Panc1 (cell line): ENCODE results near the gene SLC6A17. TPM values are rescaled to one million over a fixed set of nuclear protein-coding genes. Genes with fewer than 3 reads are reported as not detected.

ENCODE experiments used
- ATAC-seq: fragments of 200-7000 bp; cut with Tn5 transposase; 2 replicates; pipeline ENCODE4 v1.9.1; 2020; ENCODE audit warnings: mild to moderate bottlenecking, moderate library complexity
- BruUV-seq: library from RNA; stranded (reverse); fragments of 400-500 nt; replicated peaks from 2 replicates; lab custom pipeline; 2021; lab: Mats Ljungman, UMichigan
- CTCF ChIA-PET: fragments of 300-600 bp; sonication (Branson Sonifier 250); formaldehyde crosslinking; loops from one replicate; lab custom pipeline; 2022; ENCODE audit warnings: antibody characterized with exemption; lab: Charles Lee
- POLR2A ChIA-PET: fragments of 300-600 bp; sonication (Branson Sonifier 250); formaldehyde crosslinking; loops from one replicate; lab custom pipeline; 2022; ENCODE audit warnings: antibody characterized with exemption; lab: Charles Lee
- DNase-seq: peaks from one replicate; pipeline ENCODE4 v3.0.0-alpha.2; 2010; ENCODE audit warnings: low read depth, low spot score
- H3K27ac ChIP-seq: 2 replicates; pipeline ENCODE4 v1.5.1; 2011; ENCODE audit warnings: mild to moderate bottlenecking, low read length, inconsistent platforms
- H3K27me3 ChIP-seq: fragments of 200-500 bp; sonication (Bioruptor generic); 2 replicates; pipeline ENCODE4 v1.6.0; 2014; ENCODE audit warnings: low read length, inconsistent platforms; ENCODE audit not compliant: control insufficient read depth, insufficient read depth
- H3K36me3 ChIP-seq: fragments of 200-500 bp; sonication (Bioruptor generic); 2 replicates; pipeline ENCODE4 v1.5.1; 2014; ENCODE audit warnings: inconsistent platforms, mild to moderate bottlenecking, low read length, moderate library complexity; ENCODE audit not compliant: control insufficient read depth, insufficient read depth
- H3K4me1 ChIP-seq: 2 replicates; pipeline ENCODE4 v1.5.1; 2011; ENCODE audit warnings: inconsistent platforms, mild to moderate bottlenecking, low read length, moderate library complexity; ENCODE audit not compliant: control insufficient read depth, insufficient read depth
- H3K4me3 ChIP-seq, 2 experiments: 2 replicates each; pipeline ENCODE4 v1.5.1; 2011 to 2012; ENCODE audit warnings: low read depth in 2 of 2, low read length in 2 of 2, mild to moderate bottlenecking in 2 of 2, inconsistent platforms in 1 of 2, moderate library complexity in 1 of 2
- H3K9me3 ChIP-seq: fragments of 200-500 bp; sonication (Bioruptor generic); 2 replicates; pipeline ENCODE4 v1.5.1; 2014; ENCODE audit warnings: low read depth, mild to moderate bottlenecking, inconsistent platforms, low read length, moderate library complexity; ENCODE audit not compliant: control insufficient read depth, insufficient read depth
- POLR2AphosphoS5 ChIP-seq: IDR thresholded peaks from 2 replicates; pipeline ENCODE4 v1.6.1; 2012; ENCODE audit warnings: mild to moderate bottlenecking, low read depth, low read length, moderate library complexity
- SIN3A ChIP-seq: IDR thresholded peaks from 2 replicates; pipeline ENCODE4 v1.6.1; 2012; ENCODE audit warnings: low read depth, mild to moderate bottlenecking, low read length, moderate library complexity, borderline replicate concordance; ENCODE audit not compliant: insufficient read depth
- TCF7L2 ChIP-seq: IDR thresholded peaks from 2 replicates; pipeline ENCODE4 v1.6.1; 2011; ENCODE audit warnings: mild to moderate bottlenecking, low read depth, low read length, inconsistent platforms
- in situ Hi-C: cut with HindIII; loops from 2 replicates; pipeline ENCODE4 v1.10.0; 2016; ENCODE audit warnings: low sequenced_read_pairs, low pct_unique_long_range_greater_than_20kb
- intact Hi-C: fragments of 100-400 bp; cut with micrococcal nuclease; formaldehyde crosslinking; loops from one replicate; pipeline ENCODE4 v1.10.0; 2022; ENCODE audit not compliant: unreplicated experiment
- total RNA-seq: library from RNA; stranded (reverse); gene quantifications from one replicate; pipeline ENCODE4 v1.2.1, GENCODE V29; 2021; ENCODE audit not compliant: unreplicated experiment
- TF ChIP-seq, protein P1 (sequence below), 2 experiments: IDR thresholded peaks; 2 replicates each; pipeline ENCODE4 v1.6.1; 2011 to 2012; ENCODE audit warnings: low read depth in 2 of 2, control low read depth in 1 of 2, low read length in 1 of 2, mild to moderate bottlenecking in 1 of 2, moderate library complexity in 1 of 2; ENCODE audit not compliant: insufficient read depth in 1 of 2
- TF ChIP-seq, protein P2 (sequence below): fragments of 450-650 bp; IDR thresholded peaks from 2 replicates; pipeline ENCODE4 v1.5.1; 2017; ENCODE audit warnings: mild to moderate bottlenecking

The SLC6A17 gene
- total RNA-seq, 1 experiment from 2014 or later: 5.7 TPM

DNA sequence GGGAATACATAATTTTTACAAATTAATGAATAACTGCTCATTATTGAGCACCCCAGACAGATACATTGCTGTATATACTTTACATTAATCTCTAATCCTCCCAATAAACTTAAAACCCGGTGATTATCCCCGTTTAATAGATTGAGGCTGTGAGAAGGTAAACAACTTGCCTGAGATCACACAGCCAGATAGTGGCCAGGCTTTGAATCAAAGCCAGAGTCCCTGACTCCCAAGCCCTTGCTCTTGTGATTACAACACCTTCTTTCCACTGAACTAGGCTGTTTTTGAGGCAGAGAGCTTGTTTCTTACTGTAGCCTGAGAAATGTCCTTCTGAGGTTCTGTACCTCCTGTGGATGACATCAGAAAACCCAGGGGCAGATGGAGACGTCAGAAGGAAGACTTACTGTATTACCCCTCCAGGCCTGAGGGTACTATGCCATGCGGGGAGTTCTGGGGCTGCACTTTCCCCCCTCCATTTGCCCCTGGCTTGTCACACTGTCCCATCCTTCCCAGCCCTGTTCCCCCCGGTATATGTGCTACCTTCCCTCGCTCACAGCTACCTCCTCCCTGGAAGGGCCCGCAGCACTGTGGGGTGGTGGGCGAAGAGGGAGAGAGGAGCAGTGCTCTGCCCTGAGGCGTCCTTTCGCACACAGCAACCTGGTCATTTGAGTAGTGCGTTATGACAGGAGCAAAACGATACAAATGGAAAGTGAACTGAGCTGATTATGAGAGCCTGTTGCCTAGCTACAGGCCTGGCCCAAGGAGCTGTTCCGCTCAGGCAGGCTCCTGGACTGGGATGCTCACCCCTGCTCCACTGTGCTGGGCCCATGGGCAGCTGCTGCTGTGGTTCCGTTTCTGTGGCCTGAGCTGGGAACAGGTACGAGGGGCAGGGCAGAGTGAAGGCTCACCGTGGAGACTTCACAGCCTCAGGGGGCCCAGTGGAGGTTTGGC lies 64.4 kb downstream of the SLC6A17 start:
- H3K27ac ChIP-seq: no peak overlapping the region
- CTCF ChIA-PET: interaction anchor here (1.0 kb wide), 1 partner anchor 98 kb away, joined by 3 read pairs; no protein-coding TSS in a partner anchor
- H3K36me3 ChIP-seq: no peaks in the 10 kb centered on the region; the same call in 1 of the 2 replicates
- DNase-seq (no peak), ATAC-seq (no peak)
- no TSS peak for BruUV-seq
- H3K27me3 ChIP-seq: no peaks in the 10 kb centered on the region
- H3K4me1 ChIP-seq: peaks cover 15% of the 10 kb centered on the region
- in situ Hi-C loops: no loop called here
- H3K4me3 ChIP-seq: no peak overlapping the region
- intact Hi-C loops: no loop called here
- TF ChIP-seq POLR2AphosphoS5: no peak
- no peak for TF ChIP-seq SIN3A
- TF ChIP-seq, protein P1, sequence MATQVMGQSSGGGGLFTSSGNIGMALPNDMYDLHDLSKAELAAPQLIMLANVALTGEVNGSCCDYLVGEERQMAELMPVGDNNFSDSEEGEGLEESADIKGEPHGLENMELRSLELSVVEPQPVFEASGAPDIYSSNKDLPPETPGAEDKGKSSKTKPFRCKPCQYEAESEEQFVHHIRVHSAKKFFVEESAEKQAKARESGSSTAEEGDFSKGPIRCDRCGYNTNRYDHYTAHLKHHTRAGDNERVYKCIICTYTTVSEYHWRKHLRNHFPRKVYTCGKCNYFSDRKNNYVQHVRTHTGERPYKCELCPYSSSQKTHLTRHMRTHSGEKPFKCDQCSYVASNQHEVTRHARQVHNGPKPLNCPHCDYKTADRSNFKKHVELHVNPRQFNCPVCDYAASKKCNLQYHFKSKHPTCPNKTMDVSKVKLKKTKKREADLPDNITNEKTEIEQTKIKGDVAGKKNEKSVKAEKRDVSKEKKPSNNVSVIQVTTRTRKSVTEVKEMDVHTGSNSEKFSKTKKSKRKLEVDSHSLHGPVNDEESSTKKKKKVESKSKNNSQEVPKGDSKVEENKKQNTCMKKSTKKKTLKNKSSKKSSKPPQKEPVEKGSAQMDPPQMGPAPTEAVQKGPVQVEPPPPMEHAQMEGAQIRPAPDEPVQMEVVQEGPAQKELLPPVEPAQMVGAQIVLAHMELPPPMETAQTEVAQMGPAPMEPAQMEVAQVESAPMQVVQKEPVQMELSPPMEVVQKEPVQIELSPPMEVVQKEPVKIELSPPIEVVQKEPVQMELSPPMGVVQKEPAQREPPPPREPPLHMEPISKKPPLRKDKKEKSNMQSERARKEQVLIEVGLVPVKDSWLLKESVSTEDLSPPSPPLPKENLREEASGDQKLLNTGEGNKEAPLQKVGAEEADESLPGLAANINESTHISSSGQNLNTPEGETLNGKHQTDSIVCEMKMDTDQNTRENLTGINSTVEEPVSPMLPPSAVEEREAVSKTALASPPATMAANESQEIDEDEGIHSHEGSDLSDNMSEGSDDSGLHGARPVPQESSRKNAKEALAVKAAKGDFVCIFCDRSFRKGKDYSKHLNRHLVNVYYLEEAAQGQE (IDR thresholded peaks at IDR 0.05; ENCODE audit: insufficient read depth in 1 of 2, low read depth in 2 of 2, low read length in 1 of 2): no peak
- TF ChIP-seq, protein P2, sequence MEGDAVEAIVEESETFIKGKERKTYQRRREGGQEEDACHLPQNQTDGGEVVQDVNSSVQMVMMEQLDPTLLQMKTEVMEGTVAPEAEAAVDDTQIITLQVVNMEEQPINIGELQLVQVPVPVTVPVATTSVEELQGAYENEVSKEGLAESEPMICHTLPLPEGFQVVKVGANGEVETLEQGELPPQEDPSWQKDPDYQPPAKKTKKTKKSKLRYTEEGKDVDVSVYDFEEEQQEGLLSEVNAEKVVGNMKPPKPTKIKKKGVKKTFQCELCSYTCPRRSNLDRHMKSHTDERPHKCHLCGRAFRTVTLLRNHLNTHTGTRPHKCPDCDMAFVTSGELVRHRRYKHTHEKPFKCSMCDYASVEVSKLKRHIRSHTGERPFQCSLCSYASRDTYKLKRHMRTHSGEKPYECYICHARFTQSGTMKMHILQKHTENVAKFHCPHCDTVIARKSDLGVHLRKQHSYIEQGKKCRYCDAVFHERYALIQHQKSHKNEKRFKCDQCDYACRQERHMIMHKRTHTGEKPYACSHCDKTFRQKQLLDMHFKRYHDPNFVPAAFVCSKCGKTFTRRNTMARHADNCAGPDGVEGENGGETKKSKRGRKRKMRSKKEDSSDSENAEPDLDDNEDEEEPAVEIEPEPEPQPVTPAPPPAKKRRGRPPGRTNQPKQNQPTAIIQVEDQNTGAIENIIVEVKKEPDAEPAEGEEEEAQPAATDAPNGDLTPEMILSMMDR: no peak
- no peak for TF ChIP-seq TCF7L2
- POLR2A ChIA-PET: interaction anchor here (0.6 kb wide), 1 partner anchor 61 kb away, joined by 9 read pairs; no protein-coding TSS in a partner anchor
- no peaks in the 10 kb centered on the region for H3K9me3 ChIP-seq

DNA sequence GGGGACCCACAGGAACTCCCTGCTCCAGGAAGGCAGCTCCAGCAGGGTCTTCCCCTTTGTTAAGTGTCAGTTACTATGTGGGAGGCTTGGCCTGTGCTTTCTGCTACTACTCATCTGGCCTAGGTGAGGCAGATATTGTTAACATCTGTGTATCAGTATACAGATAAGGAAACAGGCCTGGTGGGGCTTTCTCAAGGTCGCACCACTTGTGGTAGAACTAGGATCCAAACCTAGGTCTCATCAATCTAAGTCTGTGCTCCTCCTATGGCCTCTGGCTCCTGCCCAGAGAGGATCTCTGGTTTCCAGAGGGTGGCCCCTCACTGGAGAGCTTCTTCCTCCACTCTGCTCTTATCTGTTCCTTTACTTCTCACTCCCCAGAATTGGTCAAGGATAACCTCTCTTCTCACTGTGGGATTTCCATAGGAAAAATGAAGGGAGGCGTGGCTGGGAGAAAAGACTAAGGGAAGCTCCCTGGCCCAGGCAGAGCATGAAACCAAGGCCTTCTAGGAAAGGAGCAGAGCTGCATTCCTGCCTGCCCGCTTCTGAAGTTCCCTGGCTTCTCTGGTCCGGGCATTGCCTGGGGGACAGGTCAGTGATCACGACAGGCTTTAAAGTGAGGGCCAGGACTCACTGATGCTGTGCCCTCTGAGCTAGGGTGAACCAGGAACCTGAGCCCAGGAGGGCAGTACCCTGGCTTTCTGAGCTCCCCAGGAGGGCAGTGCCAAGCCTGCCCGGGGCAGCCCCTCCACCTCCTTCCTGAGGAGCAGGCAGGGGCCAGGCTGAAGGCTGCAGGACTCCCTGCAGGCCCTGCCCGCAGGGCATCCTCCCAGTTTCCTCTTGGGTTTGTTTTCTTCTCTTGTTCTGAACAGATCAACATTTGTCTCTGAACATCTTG lies 65.6 kb downstream of the SLC6A17 start:
- no peaks in the 10 kb centered on the region; the same call in 1 of the 2 replicates for H3K36me3 ChIP-seq
- no TSS peak for BruUV-seq
- no peaks in the 10 kb centered on the region for H3K27me3 ChIP-seq
- CTCF ChIA-PET: interaction anchor here (1.0 kb wide), 1 partner anchor 97 kb away, joined by 3 read pairs; no protein-coding TSS in a partner anchor
- in situ Hi-C loops: no loop called here
- DNase-seq (no peak), ATAC-seq (no peak)
- H3K27ac ChIP-seq: no peak overlapping the region
- TF ChIP-seq TCF7L2 (no peak), SIN3A (no peak), POLR2AphosphoS5 (no peak)
- TF ChIP-seq, protein P1 (IDR thresholded peaks at IDR 0.05; ENCODE audit: insufficient read depth in 1 of 2, low read depth in 2 of 2, low read length in 1 of 2): no peak
- TF ChIP-seq, protein P2: no peak
- H3K4me3 ChIP-seq: no peak overlapping the region
- no peaks in the 10 kb centered on the region for H3K9me3 ChIP-seq
- intact Hi-C loops: no loop called here
- POLR2A ChIA-PET: no interaction called here
- H3K4me1 ChIP-seq: peaks cover 15% of the 10 kb centered on the region
